HG02678 (cell line): ENCODE results near the gene RBM15B.
"Not testable (repeated sequence)": the region's sequence is repeated elsewhere in the genome, so short reads cannot be mapped to it uniquely, and the experiment has no call there.

ENCODE experiments used
- ATAC-seq: cut with Tn5 transposase; IDR thresholded peaks from one replicate; pipeline ENCODE4 v1.9.1; 2021; ENCODE audit warnings: mild to moderate bottlenecking, moderate library complexity; ENCODE audit not compliant: unreplicated experiment

The RBM15B gene, protein sequence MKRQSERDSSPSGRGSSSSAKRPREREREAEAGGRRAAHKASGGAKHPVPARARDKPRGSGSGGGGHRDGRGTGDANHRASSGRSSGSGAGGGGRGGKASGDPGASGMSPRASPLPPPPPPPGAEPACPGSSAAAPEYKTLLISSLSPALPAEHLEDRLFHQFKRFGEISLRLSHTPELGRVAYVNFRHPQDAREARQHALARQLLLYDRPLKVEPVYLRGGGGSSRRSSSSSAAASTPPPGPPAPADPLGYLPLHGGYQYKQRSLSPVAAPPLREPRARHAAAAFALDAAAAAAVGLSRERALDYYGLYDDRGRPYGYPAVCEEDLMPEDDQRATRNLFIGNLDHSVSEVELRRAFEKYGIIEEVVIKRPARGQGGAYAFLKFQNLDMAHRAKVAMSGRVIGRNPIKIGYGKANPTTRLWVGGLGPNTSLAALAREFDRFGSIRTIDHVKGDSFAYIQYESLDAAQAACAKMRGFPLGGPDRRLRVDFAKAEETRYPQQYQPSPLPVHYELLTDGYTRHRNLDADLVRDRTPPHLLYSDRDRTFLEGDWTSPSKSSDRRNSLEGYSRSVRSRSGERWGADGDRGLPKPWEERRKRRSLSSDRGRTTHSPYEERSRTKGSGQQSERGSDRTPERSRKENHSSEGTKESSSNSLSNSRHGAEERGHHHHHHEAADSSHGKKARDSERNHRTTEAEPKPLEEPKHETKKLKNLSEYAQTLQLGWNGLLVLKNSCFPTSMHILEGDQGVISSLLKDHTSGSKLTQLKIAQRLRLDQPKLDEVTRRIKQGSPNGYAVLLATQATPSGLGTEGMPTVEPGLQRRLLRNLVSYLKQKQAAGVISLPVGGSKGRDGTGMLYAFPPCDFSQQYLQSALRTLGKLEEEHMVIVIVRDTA

DNA sequence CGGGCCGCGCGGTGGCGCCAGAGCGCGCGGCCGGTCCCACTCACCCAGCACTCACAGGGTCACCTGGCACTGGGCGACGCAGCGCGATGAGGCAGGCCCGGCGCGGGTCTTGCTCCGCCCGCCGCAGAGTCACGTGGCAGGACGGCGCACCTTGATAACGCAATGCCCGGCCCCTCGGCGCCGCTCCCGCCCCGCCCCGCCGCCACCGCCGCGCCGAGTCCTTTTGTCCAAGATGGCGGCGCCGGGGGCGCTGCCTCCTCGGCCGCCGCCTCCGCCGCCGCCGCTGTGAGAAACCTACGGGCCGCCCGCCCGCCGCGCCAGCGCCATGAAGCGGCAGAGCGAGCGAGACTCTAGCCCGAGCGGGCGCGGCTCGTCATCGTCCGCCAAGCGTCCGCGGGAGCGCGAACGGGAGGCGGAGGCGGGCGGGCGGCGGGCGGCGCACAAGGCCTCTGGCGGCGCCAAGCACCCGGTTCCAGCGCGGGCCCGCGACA lies at the start of gene RBM15B:
Gene RBM15B, plus strand, starts transcription at position 211 of the 491 bp plus-strand sequence. Its CDS starts 115 bp downstream, at position 326.
- peak; percentile 91 for ATAC-seq

DNA sequence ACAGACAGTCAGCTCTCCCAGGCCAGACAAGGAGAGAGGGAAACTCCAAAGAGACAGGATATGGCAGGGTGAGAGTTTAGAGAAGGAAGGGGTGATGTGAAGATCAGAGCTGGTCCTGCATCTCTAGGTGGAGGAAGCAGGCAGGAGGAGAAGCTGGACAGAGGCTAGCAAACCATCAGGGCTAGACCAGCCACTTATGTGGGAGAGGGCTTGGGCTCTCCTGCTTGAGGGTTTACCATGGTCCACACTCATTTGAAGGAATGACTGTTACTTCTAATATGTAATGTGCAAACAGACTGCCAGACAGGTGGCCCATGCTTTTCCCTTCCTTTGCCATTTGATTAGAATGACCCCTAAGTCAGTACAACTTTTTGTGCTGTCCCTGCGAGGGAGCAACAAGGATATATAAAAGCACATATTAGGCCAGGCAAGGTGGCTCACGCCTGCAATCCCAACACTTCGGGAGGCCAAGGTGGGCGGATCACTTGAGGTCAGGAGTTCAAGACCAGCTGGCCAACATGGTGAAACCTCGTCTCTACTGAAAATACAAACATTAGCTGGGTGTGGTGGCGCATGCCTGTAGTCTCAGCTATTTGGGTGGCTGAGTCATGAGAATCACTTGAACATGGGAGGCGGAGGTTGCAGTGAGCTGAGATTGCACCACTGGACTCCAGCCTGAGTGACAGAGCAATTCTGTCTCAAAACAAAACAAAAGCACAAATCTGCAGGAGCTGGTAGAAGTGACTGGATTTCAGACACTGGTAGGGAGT lies 47.0 kb upstream of the RBM15B start:
- ATAC-seq: no peak

DNA sequence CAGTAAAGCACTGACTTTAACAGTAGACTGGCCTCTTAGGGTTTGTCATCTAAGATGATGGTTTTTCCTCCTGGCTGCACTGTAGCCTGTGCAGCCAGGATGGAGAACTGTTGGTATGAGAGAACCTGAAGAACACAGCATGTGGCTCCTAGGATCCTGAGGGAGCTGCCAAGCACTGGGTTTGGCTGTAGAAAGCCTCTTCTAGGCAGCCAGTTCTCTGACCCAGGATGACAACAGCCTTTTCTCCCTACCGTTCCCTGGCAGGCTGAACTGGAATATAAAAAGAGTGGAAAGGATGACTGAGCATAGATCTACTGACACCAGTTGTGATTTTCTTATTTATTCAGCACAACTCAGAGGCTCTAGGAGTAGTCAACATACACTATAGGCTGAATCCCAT lies 40.3 kb upstream of the RBM15B start:
- ATAC-seq: no peak

DNA sequence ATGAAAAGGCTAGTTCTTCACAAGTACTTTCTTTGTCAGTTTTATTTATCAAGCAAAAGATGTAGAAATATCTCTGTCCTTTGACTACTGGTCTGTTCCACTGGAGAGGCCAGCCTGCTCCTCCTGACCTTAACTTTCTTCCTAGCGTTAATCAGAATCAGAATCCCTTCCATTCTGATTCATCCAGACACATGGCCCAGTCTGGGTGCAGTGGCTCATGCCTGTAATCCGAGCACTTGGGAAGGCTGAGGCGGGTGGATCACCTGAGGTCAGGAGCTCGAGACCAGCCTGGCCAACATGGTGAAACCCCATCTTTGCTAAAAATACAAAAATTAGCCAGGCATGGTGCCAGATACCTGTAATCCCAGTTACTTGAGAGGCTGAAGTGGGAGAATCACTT lies 38.0 kb upstream of the RBM15B start:
- ATAC-seq: no peak

DNA sequence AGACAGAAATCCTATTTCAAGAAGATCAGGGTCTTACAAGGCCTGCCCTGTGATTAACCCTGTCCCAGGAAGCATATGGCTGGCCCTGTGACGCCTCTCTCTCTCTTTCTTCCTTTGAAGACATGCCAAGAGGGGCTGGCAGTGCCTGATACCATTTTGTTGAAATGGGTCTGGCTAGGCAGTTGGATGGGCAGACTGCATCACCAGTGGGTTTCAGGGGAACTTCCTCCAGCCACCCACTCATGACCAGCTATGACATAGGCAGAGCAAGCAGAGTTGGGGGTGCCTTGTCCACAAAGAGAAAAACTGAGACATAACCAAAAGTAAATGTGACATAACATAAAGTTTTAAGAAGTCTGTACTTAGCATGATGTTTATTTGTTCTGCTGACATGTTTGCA lies 37.4 kb upstream of the RBM15B start:
- ATAC-seq: no peak

DNA sequence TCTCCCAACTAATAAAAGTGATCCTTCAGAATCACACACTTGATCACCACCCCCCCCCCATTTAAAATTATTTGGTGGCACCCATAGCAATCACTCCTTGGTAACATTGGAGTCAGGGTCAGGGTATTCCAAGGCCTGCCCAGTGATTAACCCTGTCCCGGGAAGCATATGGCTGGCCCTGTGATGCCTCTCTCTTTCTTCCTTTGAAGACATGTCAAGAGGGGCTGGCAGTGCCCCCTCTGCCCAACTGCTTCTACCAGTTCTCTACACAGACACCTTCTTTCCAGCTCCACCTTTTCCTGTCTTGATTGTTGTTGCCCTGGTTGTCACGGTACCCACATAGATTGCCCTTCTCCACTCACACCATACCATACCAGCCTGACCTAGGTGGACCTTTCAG lies 36.9 kb upstream of the RBM15B start:
- ATAC-seq: no peak

DNA sequence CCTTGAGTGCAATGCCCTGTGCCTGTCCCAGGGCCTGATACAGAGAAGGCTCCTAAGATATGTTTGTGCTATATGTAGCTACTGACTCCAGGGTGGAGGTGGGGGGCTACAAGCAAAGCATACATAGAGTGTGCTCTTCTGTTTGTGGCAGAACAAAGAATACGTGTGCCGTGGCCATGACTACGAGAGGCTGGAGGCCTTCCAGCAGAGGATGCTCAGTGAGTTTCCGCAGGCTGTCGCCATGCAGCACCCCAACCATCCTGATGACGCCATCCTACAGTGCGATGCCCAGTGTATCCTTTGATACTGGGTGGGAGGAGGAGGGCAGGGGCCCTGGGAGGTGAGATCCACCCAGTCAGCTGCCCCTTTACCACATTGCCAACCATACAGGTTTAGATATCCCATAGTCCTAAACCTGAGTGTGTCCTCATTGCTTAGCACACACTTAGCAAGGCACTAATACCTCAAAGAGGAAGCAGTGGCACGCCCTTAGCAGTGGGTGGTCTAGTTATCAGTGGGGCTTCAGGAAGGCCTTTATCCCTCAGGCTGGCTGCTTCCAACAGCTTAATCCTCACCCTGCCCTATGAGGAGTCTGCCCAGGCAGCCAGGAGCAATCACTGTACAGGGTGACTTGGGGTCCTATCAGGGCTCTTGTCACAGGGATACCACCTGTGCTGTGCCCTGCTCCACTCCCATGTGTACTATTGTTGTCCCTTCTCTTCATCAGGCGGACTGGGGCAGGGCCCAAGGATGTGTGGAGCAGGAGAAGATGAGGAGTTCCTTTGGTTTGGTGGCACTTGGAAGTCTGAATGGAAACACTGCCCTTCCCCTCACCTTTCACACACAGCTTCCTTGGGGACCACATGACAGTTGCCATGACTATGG lies 36.1 kb upstream of the RBM15B start:
- no peak for ATAC-seq

DNA sequence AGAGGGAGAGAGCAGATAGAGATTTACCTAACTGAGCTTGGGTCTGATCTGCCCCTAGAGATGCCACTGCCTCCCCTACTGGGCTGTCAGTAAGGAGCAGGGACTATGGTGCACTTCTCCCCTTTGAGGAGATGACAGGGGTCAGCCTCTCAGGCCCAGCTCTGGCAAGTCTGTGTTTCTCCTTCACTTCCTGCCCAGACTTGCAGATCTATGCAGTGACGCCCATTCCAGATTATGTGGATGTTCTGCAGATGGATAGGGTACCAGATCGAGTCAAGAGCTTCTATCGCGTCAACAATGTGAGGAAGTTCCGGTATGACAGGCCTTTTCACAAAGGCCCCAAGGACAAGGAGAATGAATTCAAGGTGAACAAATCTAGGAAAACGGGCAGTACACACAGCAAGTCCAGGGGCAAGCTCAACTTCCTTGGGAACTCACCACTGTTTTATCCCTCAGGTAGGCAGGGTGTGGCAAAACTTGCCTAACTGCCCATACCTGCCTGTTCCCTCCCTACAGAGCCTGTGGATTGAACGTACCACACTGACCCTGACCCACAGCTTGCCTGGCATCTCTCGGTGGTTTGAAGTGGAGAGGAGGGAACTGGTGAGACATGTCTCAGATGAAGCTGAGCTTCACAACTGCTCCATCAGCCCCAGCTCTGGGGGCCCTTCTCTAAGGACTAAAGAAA lies 35.0 kb upstream of the RBM15B start:
- ATAC-seq: no peak

DNA sequence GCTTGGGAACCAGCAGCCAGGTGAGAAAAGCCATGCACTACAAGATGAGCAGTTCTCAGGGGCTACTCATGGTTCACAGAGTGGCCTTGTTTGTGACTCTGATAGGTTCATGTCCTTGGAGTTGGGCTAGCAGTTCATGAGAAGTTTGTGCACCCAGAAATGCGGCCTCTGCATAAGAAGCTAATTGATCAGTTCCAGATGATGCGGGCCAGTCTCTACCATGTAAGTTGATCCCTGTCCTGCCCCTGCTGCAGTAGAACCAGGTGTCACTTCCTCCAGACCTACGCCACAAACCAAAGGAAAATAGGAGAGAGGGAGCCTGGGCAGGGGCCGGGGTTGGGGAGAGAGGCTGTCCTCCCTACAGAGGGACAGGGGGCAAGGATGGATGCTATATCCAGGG lies 33.2 kb upstream of the RBM15B start:
- no peak for ATAC-seq

DNA sequence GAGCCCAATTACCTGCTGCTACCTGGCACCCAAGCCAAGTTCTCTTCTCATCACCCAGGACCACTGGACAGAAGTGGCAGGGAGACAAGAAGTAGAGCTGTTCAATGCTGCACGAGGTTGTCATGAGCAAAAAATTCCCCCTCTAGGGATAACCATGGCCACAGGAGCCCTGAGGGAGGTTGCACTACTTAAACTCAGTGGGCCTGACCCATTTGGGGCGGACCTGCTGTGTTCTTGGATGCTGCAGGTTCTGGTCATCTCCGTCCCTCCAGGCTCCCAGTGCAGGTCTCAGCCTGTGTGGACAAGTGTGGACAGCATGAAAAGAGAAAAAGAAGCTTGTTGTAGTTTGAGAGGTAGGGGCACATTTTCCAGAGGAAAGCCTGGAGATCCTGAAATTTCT lies 32.1 kb upstream of the RBM15B start:
- ATAC-seq: no peak

DNA sequence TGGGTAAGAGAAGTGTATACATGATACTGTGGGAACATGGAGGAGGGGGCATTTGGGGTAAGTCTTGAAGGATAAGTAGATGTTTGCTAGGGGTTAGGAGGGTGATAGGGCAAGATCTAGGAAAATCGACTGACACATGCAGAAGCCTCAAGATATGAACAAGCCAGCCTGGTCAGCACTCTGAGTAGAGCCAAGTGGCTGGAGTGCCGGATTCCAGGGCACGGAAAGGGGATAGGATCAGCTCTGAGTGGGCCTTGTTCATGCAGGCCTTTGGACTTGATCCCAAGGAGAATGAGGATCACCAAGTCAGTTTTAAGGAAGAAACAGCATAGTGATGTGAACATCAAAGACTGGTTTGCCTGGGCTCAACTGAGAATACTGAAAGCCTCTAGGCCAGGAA lies 30.3 kb upstream of the RBM15B start:
- no peak for ATAC-seq

DNA sequence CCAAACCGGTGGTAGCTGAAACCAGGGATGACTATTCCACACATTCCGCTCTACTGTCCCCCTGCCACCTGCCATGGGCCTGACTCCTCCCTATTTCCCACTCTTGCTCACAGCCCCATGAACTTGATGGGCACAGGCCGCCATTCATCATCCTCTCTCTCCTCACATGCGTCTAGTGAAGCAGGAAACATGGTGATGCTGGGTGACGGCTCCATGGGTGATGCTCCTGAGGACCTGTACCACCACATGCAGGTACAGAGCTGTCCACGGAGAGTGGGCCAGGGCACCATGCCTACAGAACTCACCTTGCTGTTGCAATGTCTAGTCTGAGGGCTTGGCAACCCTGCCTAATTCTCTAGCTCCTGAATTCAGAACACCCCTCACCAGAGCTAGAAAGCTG lies 29.3 kb upstream of the RBM15B start:
- ATAC-seq: no peak

DNA sequence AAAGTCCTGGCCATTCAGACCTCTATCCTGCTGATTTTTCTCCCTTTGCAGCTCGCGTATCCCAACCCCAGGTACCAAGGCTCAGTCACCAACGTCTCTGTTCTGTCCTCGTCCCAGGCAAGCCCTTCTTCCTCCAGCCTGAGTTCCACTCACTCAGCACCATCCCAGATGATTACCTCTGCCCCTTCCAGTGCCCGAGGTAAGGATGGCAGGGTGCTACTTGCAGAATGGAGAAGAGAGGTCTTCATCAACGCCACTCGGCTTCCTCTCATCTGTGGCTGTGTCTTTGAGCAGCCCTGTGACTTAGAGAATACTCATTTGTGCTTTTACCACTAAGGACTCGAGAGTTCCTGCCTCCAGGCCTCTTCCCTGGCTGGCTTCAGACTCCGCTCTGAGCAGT lies 28.6 kb upstream of the RBM15B start:
- no peak for ATAC-seq

DNA sequence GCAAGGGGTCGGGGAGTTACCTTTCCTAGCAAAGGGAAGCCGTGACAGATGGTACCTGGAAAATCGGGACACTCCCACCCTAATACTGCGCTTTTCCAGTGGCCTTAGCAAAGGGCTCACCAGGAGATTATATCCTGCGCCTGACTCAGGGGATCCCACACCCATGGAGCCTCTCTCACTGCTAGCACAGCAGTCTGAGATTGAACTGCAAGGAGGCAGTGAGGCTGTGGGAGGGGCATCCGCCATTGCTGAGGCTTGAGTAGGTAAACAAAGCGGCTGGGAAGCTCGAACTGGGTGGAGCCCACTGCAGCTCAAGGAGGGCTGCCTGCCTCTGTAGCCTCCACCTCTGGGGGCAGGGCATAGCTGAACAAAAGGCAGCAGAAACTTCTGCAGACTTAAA lies 22.8 kb upstream of the RBM15B start:
- ATAC-seq: not testable (repeated sequence)

DNA sequence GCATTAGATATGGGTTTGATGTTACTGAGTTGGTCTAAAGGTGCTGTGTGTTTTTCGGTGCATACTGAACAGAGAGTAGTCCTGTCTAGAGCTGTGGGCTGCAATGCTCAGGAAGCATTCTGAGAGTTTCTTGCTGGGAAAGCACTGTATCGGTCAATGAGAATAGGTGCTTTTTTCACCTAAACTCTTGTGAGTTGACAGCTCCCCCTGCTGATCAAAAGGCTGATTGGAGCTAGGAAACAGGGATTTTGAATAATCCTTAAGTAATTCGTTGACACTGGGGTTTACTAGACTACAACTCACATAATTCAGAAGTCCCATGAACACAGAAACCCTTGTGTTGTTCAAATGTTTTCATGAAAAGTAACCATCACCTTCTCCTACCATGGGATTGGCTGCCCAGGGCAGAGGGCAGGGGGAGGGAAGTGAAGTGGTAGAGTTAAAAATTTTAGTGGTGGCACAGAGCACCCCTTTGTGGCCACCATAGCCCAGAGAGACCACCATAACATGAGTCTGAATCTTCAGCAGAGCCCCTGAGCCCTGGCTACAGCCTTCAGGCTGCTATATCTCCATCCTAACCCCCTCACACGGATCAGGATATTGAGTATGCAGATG lies 19.0 kb upstream of the RBM15B start:
- ATAC-seq: no peak

DNA sequence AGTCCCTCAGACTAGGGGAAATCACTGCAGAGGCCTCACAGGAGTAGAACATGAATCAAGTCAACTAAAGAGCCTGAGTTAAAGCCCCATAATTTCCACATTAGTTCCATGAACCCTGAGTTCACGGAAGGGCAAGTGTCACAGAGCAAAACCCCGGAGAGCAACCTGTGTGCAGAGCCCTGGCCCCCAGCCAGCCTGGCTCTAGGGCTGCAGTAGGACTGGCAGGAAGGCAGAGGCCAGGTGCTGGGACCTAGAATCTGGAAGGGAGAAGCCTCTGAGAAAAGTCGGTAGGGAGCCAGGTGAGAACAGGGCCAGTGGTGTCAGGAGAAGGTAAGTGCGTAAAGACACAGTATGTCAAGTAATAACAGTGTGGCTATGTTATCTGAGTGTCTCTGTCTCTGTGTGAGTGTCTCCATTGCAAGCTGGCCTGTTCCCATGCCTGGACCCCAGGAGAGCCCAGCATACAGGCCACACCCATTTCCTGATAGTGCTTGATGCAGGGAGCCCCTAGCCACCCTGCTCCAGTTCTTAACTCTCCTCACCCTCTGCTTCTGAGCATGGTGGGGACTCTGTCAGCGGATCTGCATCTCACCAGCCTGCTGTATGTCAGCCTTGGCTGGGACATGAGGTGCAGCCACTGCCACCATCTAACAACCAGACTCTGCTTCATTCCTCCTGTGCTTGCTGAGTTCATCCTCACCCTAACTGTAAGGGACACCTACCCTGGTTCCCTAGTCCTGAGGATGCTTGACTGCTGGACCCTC lies 17.2 kb upstream of the RBM15B start:
- ATAC-seq: no peak

DNA sequence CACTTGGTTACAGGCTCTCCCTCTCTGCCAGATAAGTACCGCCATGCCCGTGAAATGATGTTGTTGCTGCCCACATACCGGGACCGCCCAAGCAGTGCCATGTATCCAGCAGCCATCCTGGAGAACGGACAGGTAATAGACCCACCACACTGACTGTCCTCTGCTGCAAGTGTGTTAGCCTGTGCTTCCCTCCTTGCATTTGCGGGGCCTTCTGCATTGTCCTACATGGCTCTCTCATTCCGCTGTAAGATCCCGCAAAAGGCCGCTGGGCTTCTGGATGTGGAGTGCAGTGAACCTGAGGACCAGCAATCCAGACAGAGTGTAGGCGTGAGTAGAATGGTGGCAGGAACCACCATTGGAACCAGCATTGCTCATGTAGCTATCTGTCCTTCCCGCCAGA lies 16.6 kb upstream of the RBM15B start:
- no peak for ATAC-seq

DNA sequence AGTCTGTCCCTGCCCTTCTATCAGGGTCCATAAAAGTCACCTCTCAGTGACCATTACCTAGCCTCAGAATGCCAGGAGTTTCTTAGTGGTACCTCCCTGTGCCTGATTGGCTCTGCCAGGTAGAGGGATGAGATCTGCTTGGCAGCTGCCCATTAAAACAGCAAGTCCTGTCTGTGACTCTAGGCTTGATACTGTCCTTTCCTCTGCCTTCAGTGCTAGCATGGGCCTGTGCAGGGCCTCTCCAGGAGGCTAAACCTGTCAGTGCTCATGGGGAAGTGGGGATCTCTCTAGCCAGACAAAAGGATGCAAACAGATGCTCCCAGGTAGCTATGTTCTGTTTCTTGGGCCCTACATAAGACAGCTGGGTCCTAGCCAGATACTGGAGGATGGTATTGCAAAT lies 15.9 kb upstream of the RBM15B start:
- no peak for ATAC-seq
